RWPE2 (cell line): ENCODE data around the gene MYO5A.

Experiments used
- ATAC-seq: fragments of 200-7000 bp; cut with Tn5 transposase; 3 replicates; pipeline ENCODE4 v1.9.1; 2021; ENCODE audit warnings: low read depth
- DNase-seq: peaks from one replicate; pipeline ENCODE4 v3.0.0-alpha.2; 2020; ENCODE audit warnings: low spot score
- H3K27ac ChIP-seq: fragments of 450-650 bp; 2 replicates; pipeline ENCODE4 v1.5.1; 2017; ENCODE audit warnings: mild to moderate bottlenecking; ENCODE audit not compliant: poor library complexity, severe bottlenecking
- H3K27me3 ChIP-seq: fragments of 250-450 bp; sonication (Bioruptor Pico); 2 replicates; pipeline ENCODE4 v1.5.1; 2021; ENCODE audit warnings: mild to moderate bottlenecking, moderate library complexity; ENCODE audit not compliant: insufficient read depth, poor library complexity, severe bottlenecking
- H3K36me3 ChIP-seq: fragments of 250-450 bp; sonication (Bioruptor Pico); 2 replicates; pipeline ENCODE4 v1.5.1; 2020; ENCODE audit warnings: low read depth, mild to moderate bottlenecking, moderate library complexity
- H3K4me1 ChIP-seq: fragments of 250-450 bp; sonication (Bioruptor Pico); 2 replicates; pipeline ENCODE4 v1.5.1; 2021; ENCODE audit warnings: mild to moderate bottlenecking, moderate library complexity; ENCODE audit not compliant: insufficient read depth, poor library complexity, severe bottlenecking
- H3K4me3 ChIP-seq: fragments of 250-450 bp; sonication (Bioruptor Pico); 2 replicates; pipeline ENCODE4 v1.5.1; 2021; ENCODE audit warnings: mild to moderate bottlenecking, moderate library complexity; ENCODE audit not compliant: severe bottlenecking
- H3K9me3 ChIP-seq: fragments of 250-450 bp; sonication (Bioruptor Pico); 2 replicates; pipeline ENCODE4 v1.5.1; 2021; ENCODE audit warnings: mild to moderate bottlenecking, moderate library complexity; ENCODE audit not compliant: severe bottlenecking
- CTCF ChIP-seq: fragments of 450-650 bp; IDR thresholded peaks from one replicate; pipeline ENCODE4 v1.5.1; 2017; ENCODE audit warnings: mild to moderate bottlenecking, moderate library complexity; ENCODE audit not compliant: poor library complexity, severe bottlenecking

Gene MYO5A

GRCh38 chr15:52301265-52301847, 227.3 kb downstream of the MYO5A start:
- Histone ChIP-seq H3K36me3 (no peaks in the 10 kb centered on the region), H3K27me3 (no peaks in the 10 kb centered on the region), H3K27ac (no peak overlapping the region), H3K4me3 (no peak overlapping the region), H3K4me1 (peaks cover 12% of the 10 kb centered on the region), H3K9me3 (peaks cover 5% of the 10 kb centered on the region)
- ATAC-seq (no peak), DNase-seq (no peak)
- no peak for TF ChIP-seq CTCF

GRCh38 chr15:52295421-52296001, 233.2 kb downstream of the MYO5A start, which contains the start of gene MYO5C:
TSS of gene MYO5C (minus strand) at chr15:52295804. CDS start at chr15:52295636, 168 bp downstream.
- Histone ChIP-seq H3K4me1 (peaks cover 9% of the 10 kb centered on the region), H3K9me3 (peaks cover 5% of the 10 kb centered on the region), H3K27me3 (no peaks in the 10 kb centered on the region), H3K36me3 (peaks cover 3% of the 10 kb centered on the region; the same call in 1 of the 2 replicates), H3K27ac (peak within 1 kb of the TSS; percentile 38), H3K4me3 (peak within 1 kb of the TSS; percentile 63)
- DNase-seq (peak; percentile 97), ATAC-seq (peak; percentile 97)
- no peak for TF ChIP-seq CTCF

GRCh38 chr15:52294881-52295420, 233.7 kb downstream of the MYO5A start:
- H3K36me3 ChIP-seq: peaks cover 3% of the 10 kb centered on the region; the same call in 1 of the 2 replicates
- no peaks in the 10 kb centered on the region for H3K27me3 ChIP-seq
- ATAC-seq (no peak; the same call in 2 of the 3 replicates), DNase-seq (no peak)
- TF ChIP-seq CTCF: no peak
- H3K4me1 ChIP-seq: peaks cover 12% of the 10 kb centered on the region
- peaks cover under 1% of the 10 kb centered on the region for H3K9me3 ChIP-seq
- peak overlapping the region; percentile 38 for H3K27ac ChIP-seq
- peak overlapping the region; percentile 63 for H3K4me3 ChIP-seq

GRCh38 chr15:52292780-52293392, 235.8 kb downstream of the MYO5A start:
- H3K36me3 ChIP-seq: peaks cover 3% of the 10 kb centered on the region; the same call in 1 of the 2 replicates
- no peak for DNase-seq
- no peaks in the 10 kb centered on the region for H3K27me3 ChIP-seq
- H3K27ac ChIP-seq: no peak overlapping the region
- peaks cover 31% of the 10 kb centered on the region for H3K4me1 ChIP-seq
- no peak overlapping the region for H3K4me3 ChIP-seq
- H3K9me3 ChIP-seq: no peaks in the 10 kb centered on the region
- no peak for TF ChIP-seq CTCF
- ATAC-seq: no peak

- H3K9me3 ChIP-seq: no peaks in the 10 kb centered on the region
- DNase-seq (no peak), ATAC-seq (no peak)
- H3K4me3 ChIP-seq: no peak overlapping the region
- H3K27me3 ChIP-seq: no peaks in the 10 kb centered on the region
- H3K36me3 ChIP-seq: peaks cover 10% of the 10 kb centered on the region
- TF ChIP-seq CTCF: no peak
- H3K4me1 ChIP-seq: peaks cover 37% of the 10 kb centered on the region
- H3K27ac ChIP-seq: no peak overlapping the region
Observed at GRCh38 chr15:52291204-52291603, 237.5 kb downstream of the MYO5A start.
